WERI-Rb-1 (cell line): ENCODE measurements around the gene SCUBE1.

Source experiments
- DNase-seq: peaks from one replicate; pipeline ENCODE4 v3.0.0-alpha.2; 2020
- H3K27ac ChIP-seq: fragments of 250-450 bp; sonication (Bioruptor Pico); 2 replicates; pipeline ENCODE4 v1.5.1; 2020; ENCODE audit warnings: mild to moderate bottlenecking, moderate library complexity
- H3K27me3 ChIP-seq: fragments of 250-450 bp; sonication (Bioruptor Pico); 2 replicates; pipeline ENCODE4 v1.5.1; 2021; ENCODE audit warnings: mild to moderate bottlenecking, low read depth, moderate library complexity; ENCODE audit not compliant: insufficient read depth, severe bottlenecking
- H3K36me3 ChIP-seq: fragments of 250-450 bp; sonication (Bioruptor Pico); 2 replicates; pipeline ENCODE4 v1.5.1; 2020; ENCODE audit warnings: mild to moderate bottlenecking, moderate library complexity
- H3K4me3 ChIP-seq: 2 replicates; pipeline ENCODE4 v1.5.1; 2011; ENCODE audit warnings: low read depth, mild to moderate bottlenecking, control low read depth, low read length
- H3K9me3 ChIP-seq: fragments of 250-450 bp; sonication (Bioruptor Pico); 2 replicates; pipeline ENCODE4 v1.5.1; 2021; ENCODE audit warnings: mild to moderate bottlenecking, moderate library complexity; ENCODE audit not compliant: severe bottlenecking
- TF ChIP-seq, protein P1 (sequence below): IDR thresholded peaks from 2 replicates; pipeline ENCODE4 v1.5.1; 2011; ENCODE audit warnings: low read depth, mild to moderate bottlenecking, control low read depth, inconsistent platforms, low read length

Gene SCUBE1

GRCh38 chr22:43310311-43310710 lies 32.9 kb downstream of the SCUBE1 start:
- no peaks in the 10 kb centered on the region for H3K27me3 ChIP-seq
- TF ChIP-seq, protein P1, sequence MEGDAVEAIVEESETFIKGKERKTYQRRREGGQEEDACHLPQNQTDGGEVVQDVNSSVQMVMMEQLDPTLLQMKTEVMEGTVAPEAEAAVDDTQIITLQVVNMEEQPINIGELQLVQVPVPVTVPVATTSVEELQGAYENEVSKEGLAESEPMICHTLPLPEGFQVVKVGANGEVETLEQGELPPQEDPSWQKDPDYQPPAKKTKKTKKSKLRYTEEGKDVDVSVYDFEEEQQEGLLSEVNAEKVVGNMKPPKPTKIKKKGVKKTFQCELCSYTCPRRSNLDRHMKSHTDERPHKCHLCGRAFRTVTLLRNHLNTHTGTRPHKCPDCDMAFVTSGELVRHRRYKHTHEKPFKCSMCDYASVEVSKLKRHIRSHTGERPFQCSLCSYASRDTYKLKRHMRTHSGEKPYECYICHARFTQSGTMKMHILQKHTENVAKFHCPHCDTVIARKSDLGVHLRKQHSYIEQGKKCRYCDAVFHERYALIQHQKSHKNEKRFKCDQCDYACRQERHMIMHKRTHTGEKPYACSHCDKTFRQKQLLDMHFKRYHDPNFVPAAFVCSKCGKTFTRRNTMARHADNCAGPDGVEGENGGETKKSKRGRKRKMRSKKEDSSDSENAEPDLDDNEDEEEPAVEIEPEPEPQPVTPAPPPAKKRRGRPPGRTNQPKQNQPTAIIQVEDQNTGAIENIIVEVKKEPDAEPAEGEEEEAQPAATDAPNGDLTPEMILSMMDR = no peak
- no peak overlapping the region for H3K4me3 ChIP-seq
- no peaks in the 10 kb centered on the region for H3K9me3 ChIP-seq
- DNase-seq = no peak
- H3K27ac ChIP-seq = no peak overlapping the region
- no peaks in the 10 kb centered on the region for H3K36me3 ChIP-seq

DNA sequence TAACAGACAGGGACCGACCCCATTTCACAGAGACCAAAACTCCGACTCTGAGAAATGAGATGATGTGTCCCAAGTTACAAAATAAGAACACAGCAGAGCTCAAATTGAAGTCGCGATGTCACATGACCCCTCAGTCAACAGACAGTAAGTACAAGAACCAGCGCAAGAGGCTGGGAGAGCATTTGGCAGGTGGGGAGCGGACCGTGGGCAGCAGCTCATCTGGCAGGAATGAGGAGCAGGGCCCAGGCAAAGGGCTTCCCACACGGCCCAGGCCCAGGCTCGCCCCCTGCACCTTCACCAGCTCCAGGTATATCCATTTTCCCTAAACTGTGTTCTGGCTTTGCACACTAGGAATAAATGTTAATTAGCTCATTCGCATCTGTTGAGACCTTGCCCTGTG lies 34.3 kb downstream of the SCUBE1 start:
- no peak overlapping the region for H3K4me3 ChIP-seq
- H3K36me3 ChIP-seq = no peaks in the 10 kb centered on the region
- no peak for DNase-seq
- TF ChIP-seq, protein P1 = no peak
- H3K27ac ChIP-seq = no peak overlapping the region
- no peaks in the 10 kb centered on the region for H3K27me3 ChIP-seq
- no peaks in the 10 kb centered on the region for H3K9me3 ChIP-seq

DNA sequence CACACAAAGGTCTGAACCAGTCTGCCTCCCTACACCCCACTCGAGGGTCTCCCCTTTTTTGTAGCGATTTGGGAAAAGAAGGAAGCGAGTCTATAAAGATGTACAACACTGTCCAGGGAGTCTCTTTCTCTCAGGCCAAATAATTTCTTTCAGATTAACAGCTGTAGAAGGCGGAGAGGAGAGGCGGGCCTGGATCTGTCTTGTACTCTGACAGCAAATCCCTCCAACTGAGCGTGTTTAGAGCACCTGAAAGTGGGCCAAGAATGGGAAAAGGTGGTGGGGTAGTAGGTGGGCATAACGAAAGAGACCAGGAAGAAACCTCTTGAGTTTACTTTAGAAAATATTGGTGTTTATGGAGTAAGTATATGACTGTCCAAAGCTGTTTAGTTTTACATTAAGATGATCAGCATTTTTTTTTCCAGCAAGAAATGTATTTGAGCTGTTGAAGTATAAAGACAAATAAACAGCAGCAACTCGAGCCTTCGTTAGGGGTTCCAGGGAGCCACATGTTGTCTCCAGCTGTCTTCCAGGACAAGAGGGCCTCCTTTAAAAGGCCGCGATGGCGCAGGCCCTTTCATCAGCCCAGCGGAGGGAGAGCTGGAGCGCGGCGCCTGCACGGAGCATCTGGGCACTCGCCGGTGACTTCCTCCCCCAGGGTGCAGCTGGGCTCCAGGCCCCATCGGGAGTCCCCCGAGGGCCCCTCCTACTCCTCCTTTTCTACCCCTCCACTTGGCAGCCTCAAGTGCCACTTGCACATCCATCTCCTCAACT lies 34.9 kb downstream of the SCUBE1 start:
- Histone ChIP-seq H3K27me3 (no peaks in the 10 kb centered on the region), H3K4me3 (no peak overlapping the region), H3K36me3 (no peaks in the 10 kb centered on the region), H3K9me3 (no peaks in the 10 kb centered on the region), H3K27ac (no peak overlapping the region)
- DNase-seq = no peak
- TF ChIP-seq, protein P1 = no peak

DNA sequence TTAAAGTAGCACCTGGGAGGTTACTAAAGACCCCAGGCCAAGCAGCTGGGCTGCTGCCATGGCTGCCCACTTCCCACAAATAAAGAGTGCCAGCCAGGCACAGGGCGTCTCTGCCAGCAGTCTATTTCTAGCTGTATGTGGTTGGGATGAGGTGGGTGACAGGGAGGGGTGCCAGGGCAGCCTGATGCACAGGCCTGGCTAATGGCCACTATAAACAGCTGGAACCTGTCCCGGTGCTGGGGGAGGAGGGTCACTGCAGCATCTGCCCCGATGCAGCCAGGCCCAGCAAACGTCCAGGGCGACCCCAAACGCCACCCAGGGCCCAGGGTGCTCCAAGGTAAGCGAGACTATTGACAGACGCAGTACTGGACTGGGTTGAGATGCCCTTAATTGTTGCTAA lies 37.4 kb downstream of the SCUBE1 start:
- H3K4me3 ChIP-seq = no peak overlapping the region
- H3K36me3 ChIP-seq = no peaks in the 10 kb centered on the region
- H3K9me3 ChIP-seq = no peaks in the 10 kb centered on the region
- H3K27me3 ChIP-seq = no peaks in the 10 kb centered on the region
- TF ChIP-seq, protein P1 = no peak
- no peak overlapping the region for H3K27ac ChIP-seq
- DNase-seq = no peak

- Histone ChIP-seq H3K9me3 (no peaks in the 10 kb centered on the region), H3K27ac (no peak overlapping the region), H3K27me3 (no peaks in the 10 kb centered on the region), H3K36me3 (no peaks in the 10 kb centered on the region), H3K4me3 (no peak overlapping the region)
- TF ChIP-seq, protein P1 = no peak
- no peak for DNase-seq
These were observed 38.2 kb downstream of the SCUBE1 start for GRCh38 chr22:43304831-43305590.
